ENCODE measurements around the gene GALNT5.
"Not testable (repeated sequence)": the region's sequence is repeated elsewhere in the genome, so short reads cannot be mapped to it uniquely, and the experiment has no call there.

Gene GALNT5

DNA sequence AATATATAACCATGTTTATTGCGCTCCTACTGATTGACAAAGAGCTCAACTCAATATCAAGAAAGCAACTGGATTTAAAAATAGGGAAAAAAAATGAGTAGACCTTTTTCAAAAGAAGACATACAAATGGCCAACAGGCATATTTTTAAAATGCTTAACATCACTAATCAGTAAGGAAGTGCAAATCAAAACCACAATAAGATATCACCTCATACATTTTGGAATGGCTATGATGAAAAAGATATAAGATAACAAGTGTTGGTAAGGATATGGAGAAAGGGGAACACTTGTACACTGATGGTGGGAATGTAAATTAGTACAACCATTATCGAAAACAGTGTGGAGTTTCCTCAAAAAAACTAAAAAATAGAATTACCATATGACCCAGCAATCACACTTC is 5.6 kb upstream of the GALNT5 start:
- no peak for DNase-seq (ENCODE audit: low spot score)

GRCh38 chr2:157252529-157252928 is 5.0 kb upstream of the GALNT5 start:
- DNase-seq (ENCODE audit: low spot score): no peak

DNA sequence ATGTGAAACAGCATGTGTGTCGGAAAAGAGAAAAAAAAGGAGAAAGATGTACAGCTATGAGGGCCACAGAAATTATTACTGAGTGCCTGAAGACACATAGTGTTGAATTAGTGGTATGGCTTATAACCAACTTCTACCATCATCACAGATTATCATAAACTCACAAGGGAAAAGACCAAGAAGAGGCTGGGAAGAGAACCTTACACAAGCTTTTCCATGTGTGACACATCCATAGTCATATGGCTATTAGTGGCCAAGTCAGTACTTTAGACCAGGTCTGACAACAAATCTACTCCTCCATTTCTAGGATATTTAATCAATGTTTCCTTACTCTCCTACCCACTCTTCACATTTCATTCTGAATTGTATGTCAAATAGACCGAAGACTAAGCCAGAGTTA is 3.5 kb upstream of the GALNT5 start:
- no peak for DNase-seq (ENCODE audit: low spot score)

DNA sequence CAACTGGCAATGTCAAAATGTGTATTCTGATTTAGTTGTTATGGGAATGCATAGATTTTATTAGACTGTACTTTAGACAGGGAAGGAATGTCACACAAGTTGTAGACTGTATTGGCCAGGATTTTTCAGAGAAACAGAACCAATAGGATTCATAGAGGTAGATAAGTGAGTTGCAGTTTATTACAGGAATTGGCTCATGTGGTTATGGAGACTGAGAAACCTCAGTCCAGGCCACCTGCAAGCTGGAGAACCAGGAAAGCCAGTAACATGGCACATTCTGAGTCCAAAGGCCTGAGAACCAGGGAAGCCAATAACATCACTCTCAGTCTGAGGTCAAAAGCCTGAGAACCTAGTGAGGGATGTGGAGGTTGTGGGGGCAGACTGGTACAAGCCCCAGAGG is 1.8 kb upstream of the GALNT5 start:
- DNase-seq (ENCODE audit: low spot score): no peak

DNA sequence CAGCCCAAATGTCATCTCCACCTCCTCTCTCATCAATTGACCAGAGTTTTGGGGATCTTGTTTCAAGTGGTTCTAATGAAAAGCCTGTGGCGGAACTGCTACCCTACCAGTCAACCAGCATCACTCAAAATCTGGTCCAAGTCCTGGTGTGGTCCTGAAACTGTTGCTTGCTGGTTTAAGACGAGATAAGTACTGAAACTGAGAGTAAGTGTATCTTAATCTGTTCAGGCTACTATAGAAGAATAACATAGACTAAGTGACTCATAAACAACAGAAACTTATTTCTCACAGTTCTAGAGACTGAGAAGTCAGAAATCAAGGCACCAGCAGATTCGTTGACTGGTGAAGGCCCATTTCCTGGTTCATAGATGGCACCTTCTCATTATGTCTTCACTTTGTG is 879 bp upstream of the GALNT5 start:
- no peak for DNase-seq (ENCODE audit: low spot score)

DNA sequence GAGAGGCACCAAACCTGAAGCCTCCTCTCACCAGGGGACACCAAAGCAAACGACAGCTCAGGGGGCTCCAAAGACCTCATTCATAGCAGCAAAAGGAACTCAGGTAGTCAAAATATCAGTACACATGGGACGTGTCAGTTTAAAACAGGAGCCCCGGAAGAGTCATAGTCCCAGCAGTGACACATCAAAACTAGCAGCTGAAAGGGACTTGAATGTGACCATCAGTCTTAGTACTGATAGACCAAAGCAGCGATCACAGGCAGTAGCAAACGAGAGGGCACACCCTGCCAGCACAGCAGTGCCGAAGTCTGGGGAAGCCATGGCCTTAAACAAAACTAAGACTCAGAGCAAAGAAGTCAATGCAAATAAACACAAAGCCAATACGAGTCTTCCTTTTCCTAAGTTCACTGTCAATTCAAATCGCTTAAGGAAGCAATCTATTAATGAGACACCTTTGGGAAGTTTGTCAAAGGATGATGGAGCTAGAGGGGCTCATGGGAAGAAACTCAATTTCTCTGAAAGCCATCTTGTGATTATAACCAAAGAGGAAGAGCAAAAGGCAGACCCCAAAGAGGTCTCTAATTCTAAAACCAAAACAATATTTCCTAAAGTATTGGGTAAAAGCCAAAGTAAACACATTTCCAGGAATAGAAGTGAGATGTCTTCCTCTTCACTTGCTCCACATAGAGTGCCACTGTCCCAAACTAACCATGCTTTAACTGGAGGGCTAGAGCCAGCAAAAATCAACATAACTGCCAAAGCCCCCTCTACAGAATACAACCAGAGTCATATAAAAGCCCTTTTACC is 1.2 kb downstream of the GALNT5 start:
- DNase-seq (ENCODE audit: low spot score): no peak

DNA sequence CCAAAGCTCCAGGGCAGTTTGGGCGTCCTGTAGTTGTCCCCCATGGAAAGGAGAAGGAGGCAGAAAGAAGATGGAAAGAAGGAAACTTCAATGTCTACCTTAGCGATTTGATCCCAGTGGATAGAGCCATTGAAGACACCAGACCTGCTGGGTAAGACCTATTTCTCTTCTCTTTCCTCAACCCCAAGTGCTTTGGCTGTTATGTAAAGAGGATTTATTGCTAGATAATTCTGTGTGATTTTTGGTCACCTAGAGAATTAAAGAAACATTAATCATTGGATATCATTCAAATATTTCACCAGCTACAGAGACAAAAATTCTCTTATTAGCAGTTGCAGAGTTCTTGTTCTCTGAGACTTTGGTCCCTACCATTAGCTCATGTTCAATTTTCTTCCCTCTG is 1.9 kb downstream of the GALNT5 start:
- no peak for DNase-seq (ENCODE audit: low spot score)

DNA sequence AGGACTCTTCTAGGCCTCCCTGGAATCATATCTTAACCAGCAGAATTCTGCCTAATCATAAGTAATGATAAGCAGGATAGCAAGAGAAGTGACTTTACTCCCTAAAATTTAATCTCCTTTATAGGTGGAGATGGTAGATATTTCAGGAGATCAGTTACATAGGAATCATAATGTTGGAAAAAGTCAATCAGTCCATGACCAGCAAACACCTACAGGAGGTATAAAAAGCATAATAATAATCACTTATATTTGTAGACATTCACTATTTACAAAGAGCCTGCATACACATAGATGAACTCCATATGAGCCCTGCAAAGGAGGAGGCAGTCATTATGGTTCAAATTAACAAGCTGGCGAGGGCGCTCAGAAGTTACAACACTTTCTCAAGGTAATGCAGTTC is 2.5 kb downstream of the GALNT5 start:
- DNase-seq (ENCODE audit: low spot score): no peak

DNA sequence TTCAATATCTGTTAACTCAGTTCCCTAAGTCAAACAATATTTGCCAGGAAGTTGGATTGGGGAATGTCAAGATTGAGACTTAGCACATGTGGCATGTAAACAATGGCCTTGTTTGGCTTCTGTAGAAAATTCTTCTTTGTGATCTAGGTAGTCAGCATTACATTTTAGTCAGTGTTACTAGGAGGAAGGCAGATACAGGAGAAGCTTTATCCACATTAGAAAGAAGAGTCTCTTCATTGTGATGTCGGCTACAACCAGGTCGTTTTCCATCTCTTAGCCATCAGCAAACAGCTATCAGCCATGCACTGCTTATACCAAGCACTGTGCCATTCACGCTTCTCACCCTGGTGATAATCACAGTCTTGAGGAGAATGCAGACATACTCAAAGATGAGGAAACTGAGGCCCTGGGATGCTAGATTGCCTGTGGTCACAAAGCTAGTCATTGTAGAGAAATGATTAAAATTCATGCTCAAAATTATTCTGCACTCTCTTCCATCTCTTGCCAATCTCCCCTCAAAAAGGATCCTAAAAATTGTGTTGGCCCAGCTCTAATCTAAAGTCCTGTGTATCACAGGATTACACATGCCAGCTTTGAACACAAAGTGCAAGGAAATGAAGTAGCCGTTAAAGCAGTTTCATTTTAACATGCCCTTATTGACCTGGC is 3.2 kb downstream of the GALNT5 start:
- no peak for DNase-seq (ENCODE audit: low spot score)

GRCh38 chr2:157261199-157261782 is 3.8 kb downstream of the GALNT5 start:
- DNase-seq (ENCODE audit: low spot score): no peak

GRCh38 chr2:157262248-157262647 is 4.7 kb downstream of the GALNT5 start:
- no peak for DNase-seq (ENCODE audit: low spot score)

- no peak for DNase-seq (ENCODE audit: low spot score)
Measured at GRCh38 chr2:157264099-157264498, 6.6 kb downstream of the GALNT5 start.

- no peak for DNase-seq (ENCODE audit: low spot score)
Measured at GRCh38 chr2:157265825-157266224, 8.3 kb downstream of the GALNT5 start.

- no peak for DNase-seq (ENCODE audit: low spot score)
Measured at GRCh38 chr2:157267476-157267875, 10.0 kb downstream of the GALNT5 start.

GRCh38 chr2:157269060-157269459 is 11.6 kb downstream of the GALNT5 start:
- no peak for DNase-seq (ENCODE audit: low spot score)

DNA sequence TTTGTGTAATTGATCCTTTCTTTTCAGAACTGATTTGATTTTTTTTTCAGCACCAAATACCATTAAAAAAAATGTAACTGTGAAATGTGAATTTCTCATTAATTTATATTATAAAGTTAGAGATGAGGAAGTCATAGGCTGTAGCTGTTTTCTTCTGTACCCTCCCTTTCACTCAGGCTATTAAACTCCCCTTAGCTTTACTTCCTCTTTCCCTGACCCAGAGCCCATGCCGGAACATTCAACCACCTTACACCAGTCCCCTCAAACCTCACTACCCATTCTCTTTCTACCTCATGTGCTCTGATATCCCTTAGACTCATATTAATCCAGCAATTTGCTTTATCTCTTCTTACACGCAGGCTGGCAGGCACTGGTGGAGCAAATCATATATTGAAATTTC is 12.4 kb downstream of the GALNT5 start:
- no peak for DNase-seq (ENCODE audit: low spot score)

- DNase-seq (ENCODE audit: low spot score): no peak
Measured at GRCh38 chr2:157271590-157272203, 14.2 kb downstream of the GALNT5 start.

- not testable (repeated sequence) for DNase-seq (ENCODE audit: low spot score)
Measured at GRCh38 chr2:157279311-157279710, 21.8 kb downstream of the GALNT5 start.

GRCh38 chr2:157281316-157281715 is 23.8 kb downstream of the GALNT5 start:
- DNase-seq (ENCODE audit: low spot score): no peak

- DNase-seq (ENCODE audit: low spot score): no peak
Measured at GRCh38 chr2:157283468-157283867, 26.0 kb downstream of the GALNT5 start.

- DNase-seq (ENCODE audit: low spot score): no peak
Measured at GRCh38 chr2:157287160-157287559, 29.7 kb downstream of the GALNT5 start.

- DNase-seq (ENCODE audit: low spot score): no peak
Measured at GRCh38 chr2:157290525-157290924, 33.0 kb downstream of the GALNT5 start.

DNA sequence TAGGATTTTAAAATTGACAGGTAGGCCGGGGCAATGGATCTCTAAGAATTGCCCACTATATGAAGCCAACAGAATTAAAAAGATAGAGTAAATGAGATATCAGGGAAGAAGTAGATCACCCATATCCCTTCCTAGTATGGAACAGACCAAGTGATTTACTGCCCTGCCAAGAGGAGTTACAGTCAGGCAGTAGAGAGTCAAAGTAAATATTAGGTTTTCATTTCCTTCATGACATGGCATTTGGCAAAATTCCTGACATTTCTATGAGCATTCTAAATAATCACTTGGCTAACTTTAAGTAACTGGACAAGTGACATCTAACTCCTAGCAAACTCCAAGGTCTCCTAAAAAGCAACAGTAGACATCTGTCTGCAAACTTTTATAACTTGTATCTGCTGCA is 33.5 kb downstream of the GALNT5 start:
- DNase-seq (ENCODE audit: low spot score): no peak
